WI38 (cell line): ENCODE data around the gene NLGN1.

Experiments used
- H3K4me3 ChIP-seq: 2 replicates; pipeline ENCODE4 v1.5.1; 2011; ENCODE audit warnings: low read depth, mild to moderate bottlenecking, control low read depth, low read length
- CTCF ChIP-seq: IDR thresholded peaks from 2 replicates; pipeline ENCODE4 v1.5.1; 2012; ENCODE audit warnings: low read depth, mild to moderate bottlenecking, control low read depth, low read length

The NLGN1 gene

DNA sequence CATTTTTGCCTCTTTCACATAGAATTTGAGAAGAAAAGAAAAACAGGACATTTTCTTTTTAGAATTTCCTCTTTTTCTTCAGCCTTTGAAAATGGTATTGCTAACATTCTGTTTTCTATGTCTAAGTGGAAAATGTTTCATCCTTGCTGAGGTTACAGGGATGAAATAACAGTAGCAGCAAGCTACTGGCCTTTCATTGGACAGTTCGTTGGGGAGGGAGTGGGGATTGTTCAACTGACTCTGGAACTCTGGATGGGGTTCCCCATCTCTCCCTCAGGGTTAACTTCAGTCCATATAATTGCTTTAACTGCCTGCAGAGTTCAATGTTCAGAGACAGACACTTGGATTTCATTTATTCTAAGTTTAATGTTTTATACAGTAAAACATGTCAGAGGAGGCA is 346.0 kb downstream of the NLGN1 start:
- TF ChIP-seq CTCF = no peak
- no peak overlapping the region for H3K4me3 ChIP-seq

- H3K4me3 ChIP-seq = no peak overlapping the region
- no peak for TF ChIP-seq CTCF
These were observed 346.9 kb downstream of the NLGN1 start for GRCh38 chr3:173744479-173744878.

DNA sequence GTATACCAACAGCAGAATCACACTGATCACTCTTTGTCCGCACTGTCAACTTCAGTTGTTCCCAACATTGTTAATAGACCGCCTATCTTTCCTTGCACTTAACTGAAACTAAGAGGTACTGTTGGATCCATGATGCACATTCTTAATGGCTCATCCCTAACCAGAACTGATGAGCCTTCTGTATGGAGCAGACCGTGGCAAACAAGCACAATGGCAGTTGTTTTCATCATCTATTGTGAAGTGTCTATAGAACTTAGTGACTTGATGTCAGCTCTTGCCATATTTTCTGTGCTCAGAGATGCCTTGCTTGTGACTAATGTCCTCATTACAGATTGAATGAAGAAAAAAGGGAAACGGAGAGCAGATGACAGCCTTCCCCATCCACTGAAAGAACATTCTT is 347.4 kb downstream of the NLGN1 start:
- no peak overlapping the region for H3K4me3 ChIP-seq
- TF ChIP-seq CTCF = no peak

- no peak for TF ChIP-seq CTCF
- no peak overlapping the region for H3K4me3 ChIP-seq
These were observed 348.6 kb downstream of the NLGN1 start for GRCh38 chr3:173745952-173746682.

- no peak overlapping the region for H3K4me3 ChIP-seq
- TF ChIP-seq CTCF = no peak
These were observed 349.9 kb downstream of the NLGN1 start for GRCh38 chr3:173747427-173747826.

- TF ChIP-seq CTCF = no peak
- H3K4me3 ChIP-seq = no peak overlapping the region
These were observed 350.6 kb downstream of the NLGN1 start for GRCh38 chr3:173748105-173748504.

DNA sequence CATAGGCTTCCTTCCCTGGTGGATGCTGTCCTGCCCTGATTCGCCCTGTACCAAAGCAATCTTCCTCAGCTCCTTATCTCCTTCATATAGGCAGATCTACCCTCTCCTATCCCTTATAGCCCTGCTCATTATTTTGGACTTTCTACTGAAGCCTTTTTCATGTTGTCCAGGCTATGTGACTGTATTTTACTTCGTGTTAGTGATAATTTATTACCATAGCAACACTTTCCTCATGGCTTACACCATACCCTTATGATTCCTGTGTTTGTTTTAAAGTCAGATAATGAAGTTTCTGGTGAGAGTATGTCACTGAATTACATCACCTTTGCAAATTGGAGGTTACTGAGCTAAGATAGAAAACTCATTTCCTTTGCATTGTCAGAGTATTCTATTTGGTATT is 352.6 kb downstream of the NLGN1 start:
- TF ChIP-seq CTCF = no peak
- H3K4me3 ChIP-seq = no peak overlapping the region
